ENCODE measurements around the gene TBC1D7. TPM values are rescaled to one million over a fixed set of nuclear protein-coding genes. Genes with fewer than 3 reads are reported as not detected.

The TBC1D7 gene
- total RNA-seq, 2 donors from 2014 or later, result 37.7 to 59.0 TPM

DNA sequence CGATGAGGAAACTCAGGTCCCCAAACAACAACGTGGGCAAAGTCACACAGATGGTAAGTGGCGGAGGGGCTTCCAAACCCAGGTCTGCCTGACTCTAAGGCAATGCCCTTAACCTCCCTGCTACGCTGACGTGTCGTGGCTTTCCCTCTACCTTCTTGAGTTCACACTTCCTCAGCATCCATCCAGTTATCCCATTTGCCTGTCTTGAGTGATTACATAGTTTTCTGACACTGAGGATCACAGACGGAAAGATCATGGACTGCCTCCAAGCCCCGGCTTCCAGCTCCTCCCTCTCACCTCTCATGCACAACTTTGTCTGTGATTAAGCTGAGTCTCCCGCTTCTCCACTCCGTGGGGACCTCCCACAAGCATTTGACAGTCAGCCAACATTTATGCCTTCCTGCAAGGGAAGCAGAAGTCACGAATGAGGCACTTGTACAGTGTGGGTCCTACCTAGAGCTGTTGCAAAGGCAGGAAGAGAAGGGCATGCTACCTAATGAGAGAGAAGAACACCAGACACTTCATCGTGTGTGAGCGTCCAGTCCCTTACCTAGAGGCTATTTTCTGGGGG, 33.8 kb downstream of the TBC1D7 start:
- H3K9me3 Mint-ChIP-seq, result no peaks in the 10 kb centered on the region
- no peak overlapping the region for H3K27ac Mint-ChIP-seq
- TF ChIP-seq, protein P1, sequence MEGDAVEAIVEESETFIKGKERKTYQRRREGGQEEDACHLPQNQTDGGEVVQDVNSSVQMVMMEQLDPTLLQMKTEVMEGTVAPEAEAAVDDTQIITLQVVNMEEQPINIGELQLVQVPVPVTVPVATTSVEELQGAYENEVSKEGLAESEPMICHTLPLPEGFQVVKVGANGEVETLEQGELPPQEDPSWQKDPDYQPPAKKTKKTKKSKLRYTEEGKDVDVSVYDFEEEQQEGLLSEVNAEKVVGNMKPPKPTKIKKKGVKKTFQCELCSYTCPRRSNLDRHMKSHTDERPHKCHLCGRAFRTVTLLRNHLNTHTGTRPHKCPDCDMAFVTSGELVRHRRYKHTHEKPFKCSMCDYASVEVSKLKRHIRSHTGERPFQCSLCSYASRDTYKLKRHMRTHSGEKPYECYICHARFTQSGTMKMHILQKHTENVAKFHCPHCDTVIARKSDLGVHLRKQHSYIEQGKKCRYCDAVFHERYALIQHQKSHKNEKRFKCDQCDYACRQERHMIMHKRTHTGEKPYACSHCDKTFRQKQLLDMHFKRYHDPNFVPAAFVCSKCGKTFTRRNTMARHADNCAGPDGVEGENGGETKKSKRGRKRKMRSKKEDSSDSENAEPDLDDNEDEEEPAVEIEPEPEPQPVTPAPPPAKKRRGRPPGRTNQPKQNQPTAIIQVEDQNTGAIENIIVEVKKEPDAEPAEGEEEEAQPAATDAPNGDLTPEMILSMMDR (conservative IDR thresholded peaks at IDR 0.05), result no peak
- Histone ChIP-seq H3K4me1 (ENCODE audit: control insufficient read depth, insufficient read depth, low read length) (no peaks in the 10 kb centered on the region), H3K27me3 (ENCODE audit: control insufficient read depth, insufficient read depth, low read length, poor library complexity, severe bottlenecking) (no peaks in the 10 kb centered on the region), H3K9me3 (ENCODE audit: control insufficient read depth, low read length) (no peaks in the 10 kb centered on the region), H3K9ac (ENCODE audit: extremely low read depth, low read length, poor library complexity, severe bottlenecking) (no peak overlapping the region), H3K27ac (ENCODE audit: low read depth, low read length) (no peak overlapping the region), H3K4me3 (ENCODE audit: low read length) (no peak overlapping the region), H3K36me3 (ENCODE audit: control insufficient read depth, insufficient read depth, low read length) (peaks cover 71% of the 10 kb centered on the region)
- peak; percentile 10 for DNase-seq
- no peak overlapping the region for H3K4me3 Mint-ChIP-seq
- no peaks in the 10 kb centered on the region for H3K27me3 Mint-ChIP-seq (ENCODE audit: insufficient read depth)
- H3K36me3 Mint-ChIP-seq (ENCODE audit: low read depth), result peaks cover 71% of the 10 kb centered on the region
- no peaks in the 10 kb centered on the region for H3K4me1 Mint-ChIP-seq
- 92 to 93% methylated on average over 13 of the region's 13 CpGs for WGBS, 2 experiments (ENCODE audit: insufficient coverage in 1 of 2, insufficient read length in 1 of 2)

DNA sequence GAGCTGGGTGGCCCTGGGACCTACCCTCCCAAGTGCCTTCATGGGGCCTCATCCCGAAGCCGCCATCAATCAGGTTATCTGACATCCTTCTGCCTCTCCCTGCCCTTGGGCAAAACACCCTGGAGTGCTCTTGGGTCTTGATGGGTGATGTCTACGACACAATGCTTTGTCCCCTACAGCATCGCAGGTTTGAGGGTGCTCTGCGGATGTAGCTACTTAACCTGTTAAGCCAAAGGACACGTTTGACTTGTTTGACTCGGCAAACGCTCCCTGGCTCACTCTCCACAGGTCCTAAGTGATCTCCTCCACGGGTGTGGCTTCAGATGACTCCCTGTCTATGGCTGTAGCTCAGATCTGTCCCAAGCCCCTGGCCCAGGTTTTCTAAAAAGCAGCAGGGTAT, 35.6 kb downstream of the TBC1D7 start:
- no peak overlapping the region for H3K27ac ChIP-seq (ENCODE audit: low read depth, low read length)
- peak; percentile 28 for DNase-seq
- H3K4me1 Mint-ChIP-seq, result no peaks in the 10 kb centered on the region
- H3K4me3 Mint-ChIP-seq, result no peak overlapping the region
- no peak overlapping the region for H3K27ac Mint-ChIP-seq
- no peaks in the 10 kb centered on the region for H3K27me3 Mint-ChIP-seq (ENCODE audit: insufficient read depth)
- H3K9me3 ChIP-seq (ENCODE audit: control insufficient read depth, low read length), result peaks cover 6% of the 10 kb centered on the region
- 95 to 96% methylated on average over 9 of the region's 9 CpGs for WGBS, 2 experiments (ENCODE audit: insufficient coverage in 1 of 2, insufficient read length in 1 of 2)
- H3K36me3 ChIP-seq (ENCODE audit: control insufficient read depth, insufficient read depth, low read length), result peaks cover 71% of the 10 kb centered on the region
- H3K27me3 ChIP-seq (ENCODE audit: control insufficient read depth, insufficient read depth, low read length, poor library complexity, severe bottlenecking), result no peaks in the 10 kb centered on the region
- no peaks in the 10 kb centered on the region for H3K4me1 ChIP-seq (ENCODE audit: control insufficient read depth, insufficient read depth, low read length)
- no peak overlapping the region for H3K9ac ChIP-seq (ENCODE audit: extremely low read depth, low read length, poor library complexity, severe bottlenecking)
- TF ChIP-seq, protein P1 (conservative IDR thresholded peaks at IDR 0.05), result no peak
- H3K9me3 Mint-ChIP-seq, result peaks cover 5% of the 10 kb centered on the region
- H3K36me3 Mint-ChIP-seq (ENCODE audit: low read depth), result peaks cover 77% of the 10 kb centered on the region
- H3K4me3 ChIP-seq (ENCODE audit: low read length), result no peak overlapping the region

DNA sequence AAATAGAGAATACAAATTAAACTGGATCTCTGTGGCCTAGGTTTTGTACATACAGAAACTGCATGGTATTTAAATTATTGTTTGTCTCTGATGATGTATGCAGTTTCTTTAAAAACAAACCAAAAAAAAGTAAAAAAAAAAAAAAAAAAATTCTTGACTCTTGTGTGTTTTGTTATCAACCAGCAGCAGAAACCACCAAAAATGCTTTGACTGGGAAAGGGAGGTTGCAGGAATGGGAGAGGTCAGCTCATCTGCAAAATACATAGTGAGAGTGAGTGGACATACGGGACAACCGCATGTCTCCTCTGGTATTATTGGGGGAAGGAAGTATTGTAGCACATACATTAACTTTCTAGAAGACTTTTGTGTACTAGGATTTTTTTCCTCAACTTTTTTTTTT, 38.0 kb downstream of the TBC1D7 start:
- Histone ChIP-seq H3K9me3 (ENCODE audit: control insufficient read depth, low read length) (peaks cover 27% of the 10 kb centered on the region), H3K4me3 (ENCODE audit: low read length) (no peak overlapping the region), H3K27ac (ENCODE audit: low read depth, low read length) (peak overlapping the region; percentile 47), H3K36me3 (ENCODE audit: control insufficient read depth, insufficient read depth, low read length) (peaks cover 87% of the 10 kb centered on the region), H3K9ac (ENCODE audit: extremely low read depth, low read length, poor library complexity, severe bottlenecking) (no peak overlapping the region), H3K4me1 (ENCODE audit: control insufficient read depth, insufficient read depth, low read length) (no peaks in the 10 kb centered on the region), H3K27me3 (ENCODE audit: control insufficient read depth, insufficient read depth, low read length, poor library complexity, severe bottlenecking) (no peaks in the 10 kb centered on the region)
- Mint-ChIP-seq H3K9me3 (peaks cover 25% of the 10 kb centered on the region), H3K36me3 (ENCODE audit: low read depth) (peaks cover 88% of the 10 kb centered on the region), H3K4me1 (no peaks in the 10 kb centered on the region), H3K27ac (no peak overlapping the region), H3K27me3 (ENCODE audit: insufficient read depth) (no peaks in the 10 kb centered on the region), H3K4me3 (no peak overlapping the region)
- 100% methylated on average over 1 of the region's 2 CpGs for WGBS, 2 experiments (ENCODE audit: insufficient coverage in 1 of 2, insufficient read length in 1 of 2)
- TF ChIP-seq, protein P1 (conservative IDR thresholded peaks at IDR 0.05), result no peak
- DNase-seq, result no peak

All from endodermal cell (in vitro differentiated cells).